Bone marrow (tissue), 2 donors: ENCODE results near the gene NTHL1.
"Not testable (repeated sequence)": the region's sequence is repeated elsewhere in the genome, so short reads cannot be mapped to it uniquely, and the experiment has no call there.

Experiments used
- DNase-seq, 2 donors: peaks; one replicate each; lab custom pipeline; 2025; lab: John Stamatoyannopoulos, UW

The NTHL1 gene

GRCh38 chr16:2040787-2041522 lies 6.7 kb downstream of the NTHL1 start:
- DNase-seq: no peak

DNA sequence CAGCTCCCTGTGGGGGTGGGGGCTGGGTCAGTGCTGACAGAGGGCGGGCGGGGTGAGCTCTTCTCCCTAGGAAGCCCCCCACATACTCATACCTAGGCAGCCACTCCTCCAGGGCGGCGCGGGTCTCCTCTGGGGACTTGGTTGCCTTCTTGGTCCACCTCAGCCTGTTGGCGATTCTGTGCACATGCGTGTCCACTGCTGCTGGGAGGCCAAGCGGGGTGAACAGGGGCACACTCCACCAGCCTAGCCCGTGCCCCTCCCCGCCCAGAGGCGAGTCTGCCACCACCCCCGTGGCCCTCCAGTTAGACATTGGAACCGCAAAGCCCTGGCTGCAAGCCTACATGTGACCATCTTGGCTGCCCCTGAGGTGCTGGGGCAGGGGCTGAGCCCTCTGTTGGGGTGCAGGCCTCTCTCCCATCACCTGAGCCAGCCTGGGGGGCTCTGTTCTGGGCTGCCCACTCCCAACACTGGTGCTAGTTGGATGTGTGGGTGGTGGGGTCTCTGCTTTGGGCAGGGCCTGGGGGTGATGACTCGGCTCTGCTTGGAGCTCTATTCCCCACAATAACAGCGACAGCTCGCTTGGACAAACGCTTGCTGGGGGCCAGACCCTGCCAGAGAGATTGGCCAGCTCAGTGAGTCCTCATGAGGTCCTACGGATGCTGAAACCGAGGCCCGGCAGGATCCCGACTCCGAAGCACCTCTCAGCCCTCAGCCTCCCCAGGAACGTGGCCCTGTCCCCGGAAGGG lies 7.4 kb downstream of the NTHL1 start:
- DNase-seq: no peak

DNA sequence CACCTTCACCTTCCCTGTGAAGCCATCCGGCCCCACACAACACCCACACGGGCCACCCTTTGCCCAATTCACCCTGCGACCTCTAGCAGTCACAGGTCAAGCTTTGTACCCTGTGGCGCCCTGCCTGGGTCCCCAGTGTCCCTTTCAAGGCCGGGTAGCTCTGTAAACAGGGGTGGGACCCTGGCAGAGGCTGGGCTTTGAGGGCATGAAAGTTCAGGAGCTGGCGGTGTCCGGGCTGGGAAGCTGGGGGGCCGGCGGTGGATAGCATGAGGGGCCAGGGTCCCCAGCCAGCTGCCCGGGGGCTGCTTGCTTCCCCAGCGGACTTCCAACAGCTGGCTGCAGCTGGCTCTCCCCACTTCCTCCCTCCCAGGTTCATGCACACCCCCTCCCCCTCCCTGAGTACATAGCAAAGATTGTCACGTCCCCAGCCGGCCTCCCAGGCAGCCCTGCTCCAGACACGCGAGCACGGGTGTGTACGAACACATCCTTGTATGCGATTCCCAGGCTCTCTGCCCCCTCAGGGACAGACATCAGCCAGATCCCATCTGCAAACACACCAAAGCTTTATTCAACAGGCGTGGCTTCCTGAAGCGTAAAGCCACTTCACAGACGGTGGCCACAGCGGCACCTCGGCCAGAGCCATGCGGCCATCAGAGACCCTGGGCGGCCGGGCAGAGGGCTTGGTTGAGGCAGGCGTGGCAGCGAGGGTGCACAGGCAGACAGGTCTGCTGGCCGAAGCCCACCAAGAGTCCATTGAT lies 8.2 kb downstream of the NTHL1 start:
- DNase-seq: no peak

DNA sequence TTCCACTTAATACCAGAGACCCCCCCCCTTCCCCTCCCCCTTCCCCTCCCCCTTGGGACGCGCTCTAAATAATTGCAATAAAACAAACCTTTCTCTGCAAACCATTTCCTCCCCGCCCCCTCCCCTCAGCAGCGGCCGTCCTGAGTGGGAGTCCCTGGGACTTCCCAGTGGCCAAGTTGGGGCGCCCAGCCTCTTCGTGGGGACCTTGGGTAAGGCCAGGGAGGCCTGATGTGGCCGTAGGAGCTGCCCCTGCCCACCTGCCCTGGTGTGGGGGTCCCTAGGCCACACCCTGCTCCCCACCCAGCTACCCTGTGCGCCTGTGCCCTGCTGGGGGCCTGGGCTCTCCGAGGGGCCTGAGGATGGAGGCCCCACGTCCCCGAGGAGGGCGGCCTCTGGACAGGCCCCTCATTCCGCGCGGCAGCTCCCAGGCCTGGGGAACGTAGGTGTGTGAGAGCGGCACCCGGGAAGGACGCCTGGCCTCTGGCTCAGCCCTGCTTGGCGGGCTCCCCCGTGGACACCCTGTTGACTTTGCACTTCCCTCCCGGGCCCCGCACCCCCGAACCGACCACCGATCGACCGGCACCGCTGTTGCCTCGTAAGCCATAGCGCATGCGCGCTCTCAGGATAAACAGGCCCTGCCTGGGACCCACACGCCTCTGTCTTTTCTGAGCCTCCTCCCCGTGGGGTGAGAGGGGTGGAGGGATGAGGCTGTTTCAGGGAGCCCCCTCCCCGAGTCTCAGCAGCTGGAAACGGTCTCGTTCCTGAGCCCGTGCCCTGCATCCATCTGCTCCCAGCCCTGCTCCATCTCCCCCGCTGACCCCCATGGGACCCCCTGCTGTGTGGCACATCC lies 9.0 kb downstream of the NTHL1 start:
- no peak for DNase-seq

DNA sequence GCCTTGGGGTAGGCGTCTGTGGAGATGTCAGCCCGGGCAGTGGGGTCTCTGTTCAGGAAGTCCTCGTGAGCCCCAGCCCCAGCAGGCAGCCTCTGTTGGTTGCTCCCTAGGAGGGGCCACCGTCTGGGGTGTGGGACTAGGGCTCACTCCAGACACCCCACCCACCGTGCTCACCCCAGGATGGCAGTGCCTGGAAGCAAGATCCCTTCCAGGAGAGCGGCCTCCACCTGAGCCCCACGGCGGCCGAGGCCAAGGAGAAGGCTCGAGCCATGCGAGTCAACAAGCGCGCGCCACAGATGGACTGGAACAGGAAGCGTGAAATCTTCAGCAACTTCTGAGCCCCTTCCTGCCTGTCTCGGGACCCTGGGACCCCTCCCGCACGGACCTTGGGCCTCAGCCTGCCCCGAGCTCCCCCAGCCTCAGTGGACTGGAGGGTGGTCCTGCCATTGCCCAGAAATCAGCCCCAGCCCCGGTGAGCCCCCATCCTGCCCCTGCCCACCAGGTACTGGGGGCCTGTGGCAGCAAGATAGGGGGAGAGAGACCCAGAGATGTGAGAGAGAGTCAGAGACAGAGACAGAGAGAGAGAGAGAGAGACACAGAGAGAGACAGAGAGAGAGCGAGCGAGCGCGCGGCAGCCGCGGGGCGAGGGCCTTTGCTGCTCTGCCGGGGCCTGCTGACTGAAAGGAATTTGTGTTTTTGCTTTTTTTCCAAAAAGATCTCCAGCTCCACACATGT lies 9.8 kb downstream of the NTHL1 start:
- DNase-seq: no peak

DNA sequence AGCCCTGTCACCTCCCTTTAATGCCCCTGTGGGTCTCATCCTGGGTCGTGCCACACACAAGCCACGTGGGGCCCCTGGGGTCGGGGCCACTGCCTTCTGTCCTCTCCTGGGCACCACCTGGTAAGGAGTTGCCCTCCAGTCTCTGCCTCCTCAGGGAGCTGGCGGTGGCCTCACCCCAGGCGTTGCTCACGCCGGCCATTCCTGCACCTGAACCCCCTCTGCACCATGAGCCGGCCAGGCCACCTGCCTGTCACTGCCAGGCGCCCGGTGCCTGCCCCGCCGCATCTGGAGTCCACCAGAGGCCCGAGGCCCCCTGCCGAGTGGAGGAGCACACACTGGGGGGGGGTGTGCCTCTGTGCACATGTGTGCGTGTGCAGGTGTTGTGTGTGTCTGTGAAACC lies 10.5 kb downstream of the NTHL1 start:
- DNase-seq: no peak

DNA sequence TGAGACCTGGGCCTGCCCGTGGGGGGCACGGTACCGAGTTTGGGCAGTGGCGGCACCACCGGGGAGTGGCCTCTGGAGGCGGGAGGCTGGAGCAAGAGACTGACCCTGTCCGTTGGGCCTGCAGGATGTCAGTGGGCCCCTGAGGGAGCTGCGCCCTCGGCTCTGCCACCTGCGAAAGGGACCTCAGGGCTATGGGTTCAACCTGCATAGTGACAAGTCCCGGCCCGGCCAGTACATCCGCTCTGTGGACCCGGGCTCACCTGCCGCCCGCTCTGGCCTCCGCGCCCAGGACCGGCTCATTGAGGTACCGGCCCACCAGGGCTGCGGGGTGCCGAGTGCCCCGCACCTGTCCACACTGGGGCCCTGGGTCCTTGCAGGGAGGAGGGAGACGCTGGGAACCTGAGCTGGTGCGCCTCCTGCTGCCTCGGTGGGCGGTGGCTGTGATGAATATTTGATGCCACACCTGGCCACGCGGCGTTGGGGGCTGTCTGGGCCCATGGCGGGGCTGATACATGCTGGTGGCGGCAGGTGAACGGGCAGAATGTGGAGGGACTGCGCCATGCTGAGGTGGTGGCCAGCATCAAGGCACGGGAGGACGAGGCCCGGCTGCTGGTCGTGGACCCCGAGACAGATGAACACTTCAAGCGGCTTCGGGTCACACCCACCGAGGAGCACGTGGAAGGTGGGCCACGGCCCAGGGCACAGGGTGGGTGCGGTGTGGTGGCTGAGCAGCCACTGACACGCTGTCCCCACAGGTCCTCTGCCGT lies 11.3 kb downstream of the NTHL1 start:
- no peak for DNase-seq

DNA sequence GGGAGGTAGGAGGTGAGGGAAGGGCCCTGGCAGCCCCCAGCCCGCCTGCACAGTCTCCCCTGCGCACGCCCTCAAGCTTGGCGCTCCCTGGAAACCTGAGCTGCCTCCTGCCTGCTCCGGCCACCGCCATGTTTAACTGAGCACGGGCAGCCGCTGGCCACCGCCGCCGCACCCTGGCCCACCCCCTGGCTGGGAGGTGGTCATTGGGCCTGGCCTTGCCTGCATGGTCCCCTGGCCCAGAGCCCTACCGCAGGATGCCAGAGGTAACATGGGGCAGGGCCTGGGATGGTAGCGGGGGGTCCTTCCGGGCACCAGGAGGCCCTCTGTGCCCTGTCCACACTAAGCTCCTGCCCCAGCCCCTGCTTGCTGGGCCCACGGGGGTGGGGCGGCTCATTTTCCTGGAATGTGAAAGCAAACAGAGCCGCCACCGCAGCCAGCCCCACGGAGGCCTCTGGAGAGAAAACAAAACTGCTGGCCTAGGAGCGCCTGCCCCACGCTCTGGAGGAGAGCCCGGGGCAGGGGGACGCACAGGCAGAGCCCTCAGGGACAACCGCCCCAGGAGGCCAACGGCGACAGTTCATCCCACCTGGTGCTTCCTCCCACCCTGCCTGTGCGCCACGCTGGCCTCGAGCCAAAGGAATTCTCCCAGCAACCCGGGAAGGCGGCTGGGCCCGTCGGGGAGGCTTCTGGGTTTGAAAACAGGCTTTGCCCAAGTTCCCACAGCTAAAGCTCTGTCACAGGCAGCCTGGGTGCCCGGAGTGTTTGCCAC lies 12.0 kb downstream of the NTHL1 start:
- DNase-seq: no peak

- DNase-seq: no peak
Measured at GRCh38 chr16:2034696-2035430, 12.8 kb downstream of the NTHL1 start.

GRCh38 chr16:2033909-2034695 lies 13.5 kb downstream of the NTHL1 start:
- not testable (repeated sequence) for DNase-seq

DNA sequence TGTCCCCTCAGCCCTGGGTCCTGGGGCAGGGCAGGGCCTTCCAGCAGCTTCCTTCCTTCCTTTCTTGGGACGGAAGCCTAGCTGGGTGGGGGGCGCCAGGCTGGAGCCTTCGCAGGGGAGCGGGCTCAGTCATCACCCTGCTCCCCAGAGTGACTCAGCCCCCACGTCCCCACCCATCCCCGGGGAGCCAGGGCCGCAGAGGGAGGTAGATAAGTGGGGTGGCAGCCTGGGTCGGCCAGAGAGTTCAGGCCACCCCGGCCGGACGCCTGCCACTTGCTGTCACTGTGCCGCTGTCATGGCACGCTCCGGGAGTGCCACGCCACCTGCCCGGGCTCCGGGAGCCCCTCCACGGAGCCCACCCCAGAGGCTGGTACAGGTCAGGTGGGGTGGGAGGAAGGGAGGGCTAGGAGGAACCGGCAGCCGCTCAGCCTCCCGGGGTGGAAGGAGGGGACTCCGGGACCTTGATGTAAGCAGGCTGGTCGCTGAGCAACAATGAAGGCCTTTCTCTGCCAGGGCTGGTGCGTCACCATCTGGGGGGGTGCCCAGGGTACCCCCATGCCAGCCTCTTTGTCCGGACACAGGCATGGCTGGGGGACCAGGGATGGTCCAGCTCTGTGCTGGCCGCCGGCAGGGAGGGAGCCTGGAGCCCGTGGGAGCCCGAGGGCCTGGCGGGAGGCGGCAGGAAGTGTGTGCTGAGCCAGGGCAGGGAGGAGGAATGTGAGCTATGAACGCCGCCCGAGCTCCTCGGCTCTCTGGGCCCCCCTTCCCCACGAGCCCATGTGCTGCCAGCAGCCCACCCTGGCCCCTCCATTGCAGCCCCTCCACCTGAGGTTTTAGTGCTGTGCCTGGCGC lies 14.4 kb downstream of the NTHL1 start:
- no peak for DNase-seq

DNA sequence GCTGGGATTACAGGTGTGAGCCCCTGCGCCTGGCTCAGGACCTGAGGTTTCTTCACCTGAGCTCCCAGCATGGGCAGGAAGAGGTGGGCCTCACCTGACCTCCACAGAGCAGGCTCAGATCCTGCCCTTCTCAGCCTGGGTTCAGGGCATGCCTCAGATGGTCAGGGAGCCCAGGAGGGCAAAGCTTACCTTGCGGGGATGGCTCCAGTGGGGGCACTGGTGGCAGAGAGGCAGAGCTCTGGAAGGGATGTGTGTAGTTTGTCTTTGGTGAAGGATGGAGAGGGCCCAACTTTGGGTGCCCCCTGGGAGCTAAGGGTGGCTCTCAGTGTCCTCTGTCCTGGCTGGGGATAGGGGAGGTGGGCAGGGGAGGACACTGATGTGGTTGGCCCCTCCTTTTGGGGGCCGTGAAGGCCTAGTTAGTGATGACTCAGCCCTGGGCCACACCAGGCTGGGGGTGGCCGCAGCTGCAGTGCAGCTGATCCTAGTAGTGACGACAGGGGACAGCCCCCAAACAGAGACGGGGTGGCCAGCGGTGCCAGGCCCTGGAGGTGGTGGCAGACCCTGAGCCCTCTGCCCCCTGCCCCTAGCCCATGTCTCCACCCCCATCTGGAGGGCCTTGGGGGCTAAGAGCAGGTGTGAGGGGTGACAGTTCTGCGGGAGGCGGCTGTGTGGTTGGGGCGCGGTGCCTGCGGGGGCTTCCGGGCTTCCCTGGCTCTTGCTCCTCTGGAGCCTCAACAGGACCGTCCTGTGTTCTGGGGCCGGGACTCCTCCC lies 15.2 kb downstream of the NTHL1 start:
- no peak for DNase-seq

DNA sequence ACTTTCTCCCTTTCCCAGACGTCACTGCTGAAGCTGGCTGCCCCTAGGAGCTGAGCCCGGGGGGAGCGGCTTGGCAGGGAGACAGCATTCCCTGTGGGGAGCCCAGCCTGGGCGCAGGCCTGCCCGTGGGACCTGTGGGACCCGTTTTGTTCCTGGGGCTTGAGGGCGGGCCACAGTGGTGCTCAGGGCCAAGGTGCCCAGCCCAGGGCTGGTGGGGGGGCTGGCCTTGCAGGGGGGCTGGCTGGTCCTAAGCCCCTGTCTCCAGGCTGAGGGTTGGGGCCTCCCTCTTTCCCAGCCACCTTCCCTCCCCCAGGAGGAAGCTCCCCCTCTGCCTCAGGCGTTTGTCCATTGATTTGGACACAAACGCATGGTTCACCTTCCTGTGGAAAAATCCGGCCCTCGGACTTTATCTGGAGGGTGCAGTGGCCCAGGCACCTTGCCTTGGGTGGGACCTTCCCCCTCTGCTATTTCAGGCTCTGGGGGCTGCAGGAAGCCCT lies 16.5 kb downstream of the NTHL1 start:
- no peak for DNase-seq

DNA sequence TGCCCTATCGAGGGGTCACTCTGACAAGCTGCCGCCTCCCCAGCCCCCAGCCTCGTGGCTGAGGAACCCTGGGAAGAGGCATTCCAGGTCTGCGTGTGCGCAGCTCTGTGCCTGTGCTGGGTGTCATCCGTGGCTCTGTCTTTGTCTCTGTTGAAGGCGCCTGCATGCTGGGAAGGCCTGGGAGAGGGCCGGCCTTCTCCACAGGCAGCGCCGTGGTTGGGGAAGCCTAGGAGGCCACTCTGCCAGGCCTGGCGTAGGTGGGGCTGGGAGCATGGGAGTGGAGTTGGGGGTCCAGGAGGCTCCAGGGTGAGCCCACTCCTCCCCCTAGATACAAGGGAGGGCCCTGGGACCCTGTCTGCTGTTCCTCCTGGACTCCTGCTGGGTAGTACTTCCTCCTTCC lies 17.6 kb downstream of the NTHL1 start:
- DNase-seq: no peak

GRCh38 chr16:2029350-2029749 lies 18.3 kb downstream of the NTHL1 start:
- no peak for DNase-seq

DNA sequence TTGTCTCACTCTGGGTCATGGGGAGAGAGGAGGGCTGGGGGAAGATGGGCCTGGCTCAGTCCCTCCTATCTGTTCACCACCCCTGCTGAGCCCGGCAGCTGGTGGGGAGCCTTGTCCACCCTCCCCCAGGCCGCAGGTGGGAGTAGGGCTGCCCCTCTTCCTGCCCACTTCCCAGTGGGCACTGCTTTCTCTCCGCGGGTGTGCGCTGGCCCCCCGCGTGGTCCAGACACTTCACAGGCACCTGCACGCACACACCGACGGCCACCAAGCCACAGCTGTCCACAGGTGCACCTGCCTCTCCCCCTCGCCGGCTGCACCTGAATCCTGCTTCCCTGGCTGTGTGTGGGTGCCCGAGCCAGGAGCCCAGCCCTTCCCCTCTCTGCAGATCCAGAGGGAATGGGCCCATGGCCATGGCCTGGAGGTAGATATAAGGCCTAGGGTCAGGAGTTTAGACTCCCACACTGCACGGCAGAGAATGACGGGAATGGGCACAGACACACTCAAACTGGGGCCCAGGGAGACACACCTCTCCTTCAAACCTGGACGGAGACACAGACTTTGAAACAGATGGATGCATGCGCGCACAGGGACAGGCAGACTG lies 18.9 kb downstream of the NTHL1 start:
- DNase-seq: no peak
